Hepatocyte (in vitro differentiated cells): ENCODE measurements around the gene CHD9.

Experiments
- EZH2 ChIP-seq: fragments of 200-600 bp; sonication (generic); IDR thresholded peaks from 2 replicates; pipeline ENCODE4 v1.6.1; 2016; ENCODE audit warnings: antibody characterized with exemption, mild to moderate bottlenecking, borderline replicate concordance
- EZH2phosphoT487 ChIP-seq: fragments of 200-600 bp; sonication (generic); IDR thresholded peaks from one replicate; pipeline ENCODE4 v1.6.1; 2018; ENCODE audit warnings: antibody characterized with exemption, mild to moderate bottlenecking, low read depth, moderate library complexity; ENCODE audit not compliant: unreplicated experiment, severe bottlenecking
- TF ChIP-seq, protein P1 (sequence below): fragments of 200-600 bp; sonication (generic); IDR thresholded peaks from 2 replicates; pipeline ENCODE4 v1.5.1; 2016; ENCODE audit warnings: antibody characterized with exemption, mild to moderate bottlenecking; ENCODE audit not compliant: poor library complexity

DNA sequence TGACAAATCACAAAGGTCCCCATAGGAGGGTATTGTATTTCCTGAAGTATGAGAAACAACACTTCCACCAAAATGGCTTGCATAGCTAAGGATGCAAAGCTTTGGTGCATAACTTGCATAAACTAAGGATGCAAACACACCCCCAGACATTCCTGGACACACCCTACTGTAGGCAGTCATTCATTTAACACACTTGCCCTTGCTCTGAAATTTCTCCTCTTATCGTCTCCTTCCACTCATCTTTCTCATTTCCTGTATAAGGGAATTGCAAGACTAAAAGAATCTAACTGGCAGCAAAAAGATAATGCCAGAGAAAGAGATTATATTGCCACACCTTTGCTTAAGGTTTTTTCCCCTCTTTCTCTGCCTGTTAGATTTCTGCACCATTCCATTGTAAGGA, 28.3 kb downstream of the CHD9 start:
- TF ChIP-seq, protein P1, sequence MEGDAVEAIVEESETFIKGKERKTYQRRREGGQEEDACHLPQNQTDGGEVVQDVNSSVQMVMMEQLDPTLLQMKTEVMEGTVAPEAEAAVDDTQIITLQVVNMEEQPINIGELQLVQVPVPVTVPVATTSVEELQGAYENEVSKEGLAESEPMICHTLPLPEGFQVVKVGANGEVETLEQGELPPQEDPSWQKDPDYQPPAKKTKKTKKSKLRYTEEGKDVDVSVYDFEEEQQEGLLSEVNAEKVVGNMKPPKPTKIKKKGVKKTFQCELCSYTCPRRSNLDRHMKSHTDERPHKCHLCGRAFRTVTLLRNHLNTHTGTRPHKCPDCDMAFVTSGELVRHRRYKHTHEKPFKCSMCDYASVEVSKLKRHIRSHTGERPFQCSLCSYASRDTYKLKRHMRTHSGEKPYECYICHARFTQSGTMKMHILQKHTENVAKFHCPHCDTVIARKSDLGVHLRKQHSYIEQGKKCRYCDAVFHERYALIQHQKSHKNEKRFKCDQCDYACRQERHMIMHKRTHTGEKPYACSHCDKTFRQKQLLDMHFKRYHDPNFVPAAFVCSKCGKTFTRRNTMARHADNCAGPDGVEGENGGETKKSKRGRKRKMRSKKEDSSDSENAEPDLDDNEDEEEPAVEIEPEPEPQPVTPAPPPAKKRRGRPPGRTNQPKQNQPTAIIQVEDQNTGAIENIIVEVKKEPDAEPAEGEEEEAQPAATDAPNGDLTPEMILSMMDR, result no peak
- TF ChIP-seq EZH2phosphoT487, result no peak
- no peak for TF ChIP-seq EZH2
